ENCODE data around the gene TYMP. TPM values are rescaled to one million over a fixed set of nuclear protein-coding genes. Genes with fewer than 3 reads are reported as not detected.

TYMP gene
- total and polyA plus RNA-seq, 2 of the 8 experiments (the other 6 are each of a cell fraction or from before 2014, with no cell fraction given) = 0.43 to 0.48 TPM

GRCh38 chr22:50553310-50553709, 23.5 kb upstream of the TYMP start:
- no peak overlapping the region for H3K4me2 ChIP-seq (ENCODE audit: insufficient read depth in 1 of 2, low read depth in 2 of 2, low read length in 2 of 2)
- H3K27ac ChIP-seq (ENCODE audit: low read depth, low read length) = no peak overlapping the region
- no peak overlapping the region for H2BK5ac ChIP-seq (ENCODE audit: low read depth, low read length)
- TF ChIP-seq CHD2 (IDR thresholded peaks at IDR 0.05; ENCODE audit: low read length) (no peak), JUND (IDR thresholded peaks at IDR 0.05; ENCODE audit: low read length) (no peak), PHF8 (conservative IDR thresholded peaks at IDR 0.05; ENCODE audit: low read depth, low read length) (no peak), CREB1 (IDR thresholded peaks at IDR 0.05) (no peak), USF2 (IDR thresholded peaks at IDR 0.05; ENCODE audit: low read length) (no peak), EGR1 (IDR thresholded peaks at IDR 0.05; ENCODE audit: borderline replicate concordance, low read depth, low read length) (no peak), SP2 (IDR thresholded peaks at IDR 0.05; ENCODE audit: low read length) (no peak), GABPA (IDR thresholded peaks at IDR 0.05; ENCODE audit: borderline replicate concordance, insufficient read depth, low read length) (no peak), MAX (IDR thresholded peaks at IDR 0.05) (no peak), SRF (IDR thresholded peaks at IDR 0.05; ENCODE audit: low read depth, low read length) (no peak), SIRT6 (IDR thresholded peaks at IDR 0.05; ENCODE audit: low read length) (no peak)
- FAIRE-seq = no peak
- CTCF ChIA-PET (ENCODE audit: partially characterized antibody) = interaction anchor here (1.7 kb wide), 1 partner anchor 9 kb away, joined by 4 read pairs; the partner anchor contains the start of gene SYCE3
- H3K79me1 ChIP-seq (ENCODE audit: low read depth, low read length) = no peaks in the 10 kb centered on the region
- H3K36me3 ChIP-seq (ENCODE audit: control insufficient read depth in 2 of 4, insufficient read depth in 4 of 4, low read length in 3 of 4) = no peaks in the 10 kb centered on the region
- no peak overlapping the region for H3K9ac ChIP-seq (replicated peaks in 1 of 4; ENCODE audit: extremely low read depth in 1 of 4, low read depth in 3 of 4, low read length in 3 of 4)
- H3K4me1 ChIP-seq (replicated peaks in 1 of 4; ENCODE audit: control insufficient read depth in 3 of 4, insufficient read depth in 4 of 4, low read length in 3 of 4) = peaks cover 0 to 3% (median 2%) of the 10 kb centered on the region in 4 experiments; a peak in 3 of 7 replicates
- H3K79me2 ChIP-seq (ENCODE audit: control insufficient read depth in 1 of 2, insufficient read depth in 2 of 2, low read length in 2 of 2) = no peaks in the 10 kb centered on the region
- H3K4me3 ChIP-seq (ENCODE audit: extremely low read depth in 1 of 4, insufficient read depth in 2 of 4, low read depth in 3 of 4, low read length in 4 of 4) = no peak overlapping the region
- H2BK12ac ChIP-seq (ENCODE audit: low read depth, low read length) = no peak overlapping the region
- no peak overlapping the region for H3K23ac ChIP-seq (ENCODE audit: insufficient read length)
- no peak overlapping the region for H2AK5ac ChIP-seq (ENCODE audit: low read depth, low read length)
- no peaks in the 10 kb centered on the region for H3K23me2 ChIP-seq (ENCODE audit: low read depth, low read length)
- no peaks in the 10 kb centered on the region for H4K20me1 ChIP-seq (replicated peaks in 1 of 2; ENCODE audit: control insufficient read depth in 1 of 2, insufficient read depth in 2 of 2, low read length in 2 of 2)
- no peak overlapping the region for H3K4ac ChIP-seq (replicated peaks; ENCODE audit: insufficient read length, low read depth, low read length)
- no peak overlapping the region for H2BK20ac ChIP-seq (ENCODE audit: low read length)
- H4K91ac ChIP-seq (replicated peaks; ENCODE audit: insufficient read length, low read length) = no peak overlapping the region
- H3K14ac ChIP-seq (ENCODE audit: insufficient read length) = no peak overlapping the region
- POLR2A ChIA-PET (ENCODE audit: partially characterized antibody) = no interaction called here
- H3K56ac ChIP-seq (replicated peaks; ENCODE audit: insufficient read length, low read depth, low read length) = no peak overlapping the region
- no peaks in the 10 kb centered on the region for H3K9me3 ChIP-seq (ENCODE audit: insufficient read depth in 2 of 2, low read depth in 1 of 2, low read length in 1 of 2)
- H2BK120ac ChIP-seq (replicated peaks; ENCODE audit: low read depth, low read length) = no peak overlapping the region
- 84% methylated on average over 8 of the region's 8 CpGs; no CpG with 5 or more reads in 1 of the 2 experiments for WGBS, 2 experiments (ENCODE audit: extremely low coverage in 1 of 2, insufficient coverage in 1 of 2, insufficient read length in 1 of 2, insufficient replicate concordance in 2 of 2, low coverage in 1 of 2, low lambda C conversion rate in 2 of 2, missing lambda C conversion rate in 1 of 2)
- no peak overlapping the region for H2AFZ ChIP-seq (ENCODE audit: low read length)
- no peak overlapping the region for H2BK15ac ChIP-seq (ENCODE audit: low read length)
- peaks cover 0 to 2% (median 0%) of the 10 kb centered on the region in 4 experiments; a peak in 1 of 7 replicates for H3K27me3 ChIP-seq (replicated peaks in 1 of 4; ENCODE audit: control insufficient read depth in 3 of 4, extremely low read depth in 1 of 4, insufficient read depth in 3 of 4, low read length in 3 of 4)
- DNase-seq (ENCODE audit: low read depth in 1 of 2, low spot score in 2 of 2) = no peak
- H3K18ac ChIP-seq (ENCODE audit: extremely low read depth, low read length) = no peak overlapping the region
- H4K8ac ChIP-seq (ENCODE audit: extremely low read depth, insufficient read depth, low read length) = no peak overlapping the region
- H4K5ac ChIP-seq (ENCODE audit: insufficient read length, low read depth, low read length) = no peak overlapping the region
